T-helper 1 cell treated with Interleukin-12 subunit alpha and Interleukin-12 subunit beta and Interleukin-4 antibody, amounts not matched to agents 30 ng/mL and 1 ng/mL, for 36 hours (primary cell): Measurements from ENCODE around the gene OR10A3. TPM values are rescaled to one million over a fixed set of nuclear protein-coding genes. Genes with fewer than 3 reads are reported as not detected.

ENCODE experiments used
- intact Hi-C: fragments of 100-400 bp; cut with micrococcal nuclease; formaldehyde crosslinking; loops from one replicate; pipeline ENCODE4 v1.15.1; 2024
- total RNA-seq: library from RNA; stranded (reverse); gene quantifications from 2 replicates; pipeline ENCODE4 v1.2.3, GENCODE V29; 2022

Gene OR10A3
- total RNA-seq: not detected in 2 replicates

GRCh38 chr11:7941608-7942007 lies at the start of gene OR10A3:
TSS of gene OR10A3 (minus strand) at chr11:7941708. CDS start at chr11:7939520, 2,188 bp downstream.
- intact Hi-C loops: no loop called here

DNA sequence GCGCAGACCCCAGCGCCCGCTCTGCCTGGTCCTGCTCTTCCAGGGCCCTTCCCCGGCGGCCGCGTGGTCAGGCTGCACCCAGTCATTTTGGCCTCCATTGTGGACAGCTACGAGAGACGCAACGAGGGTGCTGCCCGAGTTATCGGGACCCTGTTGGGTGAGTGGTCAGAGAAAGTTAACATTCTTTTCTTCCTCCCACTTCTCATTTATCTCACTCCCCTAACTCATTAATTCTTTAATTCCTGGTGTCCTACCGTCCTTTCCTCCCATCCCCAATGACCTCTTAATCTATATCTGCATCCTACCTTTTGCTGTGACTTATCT lies 46.0 kb upstream of the OR10A3 start:
- intact Hi-C loops: loop anchor here (1.0 to 10.0 kb wide), 12 partner anchors 31 to 1397 kb away; partner anchors contain the start of genes AKIP1, IPO7, PPFIBP2 and RPL27A

DNA sequence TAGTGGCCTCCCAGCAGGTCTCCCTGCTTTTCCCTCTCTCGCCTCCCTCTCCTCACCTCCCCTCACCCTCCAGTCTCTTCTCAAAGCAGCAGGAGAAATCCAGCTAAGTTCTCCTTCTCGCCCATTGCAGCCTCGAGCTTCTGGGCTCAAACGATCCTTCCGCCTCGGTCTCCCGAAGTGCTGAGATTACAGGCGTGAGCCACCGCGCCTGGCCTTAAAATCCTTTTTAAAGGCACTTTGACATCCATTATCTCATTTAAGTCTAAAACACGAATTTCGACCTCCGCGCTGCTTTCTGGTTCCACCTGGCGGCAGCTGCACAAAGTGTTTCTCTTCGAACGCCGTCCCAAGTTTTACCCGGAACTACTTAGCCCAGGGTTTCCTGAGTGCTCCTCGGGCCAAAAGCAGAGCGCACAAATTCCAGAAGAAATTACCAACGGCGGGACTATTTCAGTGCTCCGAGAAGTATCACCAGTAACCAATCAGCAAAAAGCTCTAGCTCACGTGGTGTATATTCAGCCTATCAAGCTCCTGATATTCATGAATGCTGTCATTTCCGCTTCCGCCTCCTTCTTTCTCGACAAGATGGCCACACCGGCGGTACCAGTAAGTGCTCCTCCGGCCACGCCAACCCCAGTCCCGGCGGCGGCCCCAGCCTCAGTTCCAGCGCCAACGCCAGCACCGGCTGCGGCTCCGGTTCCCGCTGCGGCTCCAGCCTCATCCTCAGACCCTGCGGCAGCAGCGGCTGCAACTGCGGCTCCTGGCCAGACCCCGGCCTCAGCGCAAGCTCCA lies 45.5 kb upstream of the OR10A3 start, which contains the start of gene EIF3F:
TSS of gene EIF3F (plus strand) at position 570 of the 792 bp plus-strand sequence. CDS start at position 586, 16 bp downstream.
- intact Hi-C loops: loop anchor here (1.0 to 10.0 kb wide), 12 partner anchors 31 to 1397 kb away; partner anchors contain the start of genes AKIP1, IPO7, PPFIBP2 and RPL27A

GRCh38 chr11:7983832-7984590 lies 42.5 kb upstream of the OR10A3 start:
- intact Hi-C loops: loop anchor here (10.0 kb wide), 1 partner anchor 1239 kb away; no protein-coding TSS in a partner anchor

GRCh38 chr11:7982582-7983119 lies 41.1 kb upstream of the OR10A3 start:
- intact Hi-C loops: loop anchor here (10.0 kb wide), 1 partner anchor 1238 kb away; no protein-coding TSS in a partner anchor

GRCh38 chr11:7981619-7982157 lies 40.2 kb upstream of the OR10A3 start:
- intact Hi-C loops: loop anchor here (10.0 kb wide), 1 partner anchor 1237 kb away; no protein-coding TSS in a partner anchor

DNA sequence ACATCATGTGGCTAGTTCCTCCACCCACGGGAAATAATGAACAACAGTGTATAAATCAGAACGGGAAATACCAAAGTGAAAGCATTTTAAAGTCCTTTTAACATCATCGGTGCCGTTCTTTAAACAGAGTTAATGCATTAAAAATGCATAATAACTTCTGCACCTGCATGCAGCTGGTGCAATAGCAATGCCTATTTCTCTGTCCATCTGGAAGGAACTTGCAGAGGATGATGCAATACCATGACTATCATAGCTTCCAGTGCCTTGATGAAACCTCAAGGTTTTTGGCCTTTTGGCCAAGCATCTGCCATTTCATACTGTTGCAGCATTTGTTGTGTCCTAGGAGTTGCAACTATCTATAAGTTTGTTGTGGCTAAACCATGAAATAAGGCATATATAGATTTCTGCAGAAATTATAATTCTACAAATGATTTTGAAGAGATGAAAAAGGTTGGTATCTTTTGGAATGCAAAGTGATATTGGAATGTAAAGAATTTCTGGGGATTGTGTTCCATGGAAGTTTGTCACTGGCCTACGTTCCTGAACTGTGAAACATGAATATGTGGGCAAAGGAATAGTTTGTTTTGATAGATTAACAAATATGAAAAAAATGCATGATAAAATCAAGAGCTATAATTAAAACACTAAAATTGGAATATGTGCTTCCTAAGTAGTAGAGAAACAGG lies 35.9 kb upstream of the OR10A3 start:
- intact Hi-C loops: no loop called here

- intact Hi-C loops: no loop called here
Observed at GRCh38 chr11:7974668-7975067, 33.2 kb upstream of the OR10A3 start.

DNA sequence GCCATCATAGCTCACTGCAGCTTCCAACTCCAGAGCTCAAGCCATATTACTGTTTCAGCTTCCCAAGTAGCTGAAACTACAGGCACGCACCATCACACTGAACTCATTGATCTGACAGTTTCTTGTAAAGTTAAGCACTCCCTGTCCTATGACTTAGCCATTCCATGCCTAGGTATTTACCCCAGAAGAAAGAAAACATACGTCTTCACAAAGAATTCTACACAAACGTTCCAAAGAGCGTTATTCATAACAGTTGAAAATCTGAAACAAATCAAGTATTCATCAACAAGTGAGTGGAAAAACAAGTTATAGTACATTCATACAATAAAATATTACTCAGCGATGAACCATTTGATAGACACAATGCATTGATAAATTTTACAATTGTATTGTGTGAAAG lies 31.5 kb upstream of the OR10A3 start:
- intact Hi-C loops: no loop called here

GRCh38 chr11:7971846-7972245 lies 30.3 kb upstream of the OR10A3 start:
- intact Hi-C loops: no loop called here

DNA sequence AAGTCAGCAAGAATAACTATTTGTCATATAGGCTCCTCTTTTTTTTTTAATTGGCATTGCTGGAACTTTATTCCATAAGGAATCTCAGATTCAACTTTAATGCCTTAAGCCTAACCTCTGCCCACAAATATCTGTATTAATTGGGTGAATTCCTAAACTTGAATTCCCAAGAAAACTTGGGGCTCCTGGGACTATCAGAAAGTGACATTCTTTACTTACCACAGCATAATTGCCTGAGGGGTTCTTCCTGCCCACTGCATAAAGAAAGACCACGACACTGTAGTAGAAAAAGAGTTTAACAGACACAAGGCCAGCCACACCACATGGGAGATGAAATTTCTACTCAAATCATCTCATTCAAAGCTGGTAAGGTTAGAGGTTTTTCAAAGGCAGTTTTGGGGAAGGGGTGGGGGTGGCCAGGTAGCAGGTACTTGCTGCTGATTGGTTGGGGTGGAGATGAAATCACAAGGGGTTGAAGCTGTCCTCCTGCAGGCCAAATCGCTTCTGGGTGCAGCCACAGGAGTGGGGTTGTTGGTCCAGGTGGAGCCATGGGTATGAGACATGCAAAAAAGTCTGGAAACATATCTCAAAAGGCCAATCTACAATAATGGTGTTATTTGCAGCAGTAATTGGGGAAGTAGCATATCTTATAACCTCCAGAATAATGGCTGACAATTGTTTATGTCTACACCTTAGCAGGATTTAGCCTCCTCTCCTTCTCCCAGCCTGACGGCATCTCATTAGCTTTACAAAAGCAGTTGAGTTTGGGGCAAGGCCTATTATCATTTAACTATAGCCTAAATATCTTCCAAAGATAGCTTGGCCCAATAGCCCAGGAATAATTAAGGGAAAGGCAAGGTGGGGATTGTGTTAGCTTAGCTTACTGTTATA lies 28.5 kb upstream of the OR10A3 start:
- intact Hi-C loops: no loop called here

DNA sequence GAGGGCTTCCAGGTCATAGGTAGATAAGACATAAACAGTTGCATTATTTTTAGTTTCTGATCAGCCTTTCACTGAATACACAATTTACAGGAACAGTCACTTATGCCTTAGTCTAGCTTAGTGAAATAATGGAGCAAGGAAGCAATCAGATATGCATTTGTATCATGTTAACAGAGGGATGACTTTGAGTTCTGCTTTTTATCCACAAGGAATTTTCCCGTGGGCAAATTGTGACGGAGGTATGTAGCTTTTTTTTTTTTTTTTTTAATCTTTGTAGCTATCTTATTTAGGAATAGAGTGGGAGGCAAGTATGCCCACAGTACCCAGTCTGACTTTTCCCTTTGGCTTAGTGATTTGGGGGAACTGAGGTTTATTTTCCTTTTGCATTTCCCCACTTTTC lies 27.2 kb upstream of the OR10A3 start:
- intact Hi-C loops: no loop called here

GRCh38 chr11:7967826-7968225 lies 26.3 kb upstream of the OR10A3 start:
- intact Hi-C loops: no loop called here

DNA sequence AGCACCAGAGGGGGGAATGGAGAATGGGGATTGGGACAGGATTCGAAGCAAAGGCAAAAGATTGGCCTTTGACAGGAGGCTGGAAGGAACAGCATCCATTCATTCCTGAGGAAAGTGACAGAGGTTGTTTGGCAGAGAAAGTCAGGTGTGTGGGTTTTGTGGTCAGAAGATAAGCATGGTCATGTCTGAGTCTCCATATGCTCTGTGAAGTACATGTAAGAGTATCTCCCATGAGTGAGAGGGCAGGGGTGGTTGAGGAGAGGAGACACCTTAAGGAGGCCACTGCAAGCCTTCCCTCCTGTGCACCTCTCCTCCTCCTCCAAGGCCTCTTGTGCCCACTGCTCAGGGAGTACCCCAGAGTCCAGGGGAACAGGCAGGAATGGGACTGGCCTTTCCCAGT lies 25.6 kb upstream of the OR10A3 start:
- intact Hi-C loops: no loop called here

GRCh38 chr11:7965386-7965785 lies 23.9 kb upstream of the OR10A3 start, which contains the start of gene NLRP10:
TSS of gene NLRP10 (minus strand) at chr11:7965447. CDS start at chr11:7963495, 1,952 bp downstream.
- intact Hi-C loops: no loop called here

DNA sequence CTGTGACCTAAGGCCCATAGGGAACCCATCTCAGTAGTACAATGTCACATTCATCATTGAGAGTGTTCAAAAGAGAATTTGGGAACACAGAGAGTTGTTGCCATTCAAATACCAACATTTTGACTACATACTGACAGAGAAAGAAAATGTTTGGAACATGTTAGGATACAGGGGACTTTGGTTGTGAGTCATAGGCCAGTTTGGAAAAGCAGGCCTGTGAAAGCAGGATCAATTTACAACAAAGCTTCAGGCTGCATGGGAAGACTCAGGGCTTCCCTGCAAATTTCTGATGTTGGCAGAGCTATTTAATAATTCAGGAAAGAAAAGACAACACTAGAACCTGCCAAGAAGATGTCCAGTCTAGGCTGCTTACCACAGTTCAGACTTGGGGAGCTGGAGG lies 23.4 kb upstream of the OR10A3 start:
- intact Hi-C loops: no loop called here

- intact Hi-C loops: no loop called here
Observed at GRCh38 chr11:7964261-7964660, 22.8 kb upstream of the OR10A3 start.

GRCh38 chr11:7955191-7955590 lies 13.7 kb upstream of the OR10A3 start:
- intact Hi-C loops: no loop called here

- intact Hi-C loops: no loop called here
Observed at GRCh38 chr11:7949934-7950333, 8.4 kb upstream of the OR10A3 start.

DNA sequence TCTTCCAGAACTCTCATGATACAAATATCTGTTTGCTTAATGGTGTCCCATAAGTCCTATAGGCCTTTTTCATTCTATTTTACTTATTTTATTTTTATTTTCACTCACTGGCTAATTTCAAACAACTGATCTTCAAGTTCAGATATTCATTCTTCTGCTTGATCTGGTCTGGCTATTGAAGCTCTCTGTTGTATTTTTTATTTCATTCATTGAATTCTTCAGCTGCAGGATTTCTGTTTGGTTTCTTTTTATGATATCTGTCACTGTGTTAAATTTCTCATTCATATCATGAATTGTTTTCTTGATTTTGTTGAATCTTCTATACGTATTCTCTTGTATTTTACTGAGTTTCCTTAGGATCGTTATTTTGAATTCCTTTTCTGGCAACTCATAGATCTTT lies 2.6 kb upstream of the OR10A3 start:
- intact Hi-C loops: no loop called here
